Thymus (tissue), 11 donors: Measurements from ENCODE around the gene TENM3. TPM values are rescaled to one million over a fixed set of nuclear protein-coding genes. Genes with fewer than 3 reads are reported as not detected.

ENCODE experiments used
- DNase-seq, 9 donors: peaks; one replicate each; pipeline ENCODE4 v3.0.0-alpha.2; 2013; ENCODE audit warnings: low spot score in 9 of 9, low read depth in 6 of 9, missing footprints in 1 of 9
- H3K27ac ChIP-seq, 2 donors: one replicate each; pipeline ENCODE4 v1.5.1; 2013; ENCODE audit warnings: control low read depth in 1 of 2, low read depth in 1 of 2, low read length in 1 of 2, mild to moderate bottlenecking in 1 of 2, moderate library complexity in 1 of 2
- H3K27me3 ChIP-seq, 2 donors: one replicate each; pipeline ENCODE4 v1.5.1; 2013; ENCODE audit warnings: low read length in 1 of 2; ENCODE audit not compliant: control insufficient read depth in 2 of 2, insufficient read depth in 1 of 2
- H3K36me3 ChIP-seq, 2 donors: one replicate each; pipeline ENCODE4 v1.5.1; 2013; ENCODE audit warnings: low read length in 1 of 2, mild to moderate bottlenecking in 1 of 2, moderate library complexity in 1 of 2; ENCODE audit not compliant: control insufficient read depth in 2 of 2, insufficient read depth in 2 of 2
- H3K4me1 ChIP-seq, 2 donors: one replicate each; pipeline ENCODE4 v1.5.1; 2013; ENCODE audit warnings: low read length in 2 of 2; ENCODE audit not compliant: control insufficient read depth in 2 of 2, insufficient read depth in 2 of 2
- H3K4me3 ChIP-seq, 2 donors: one replicate each; pipeline ENCODE4 v1.5.1; 2013; ENCODE audit warnings: low read length in 2 of 2, control low read depth in 1 of 2, mild to moderate bottlenecking in 1 of 2
- H3K9me3 ChIP-seq, 2 donors: one replicate each; pipeline ENCODE4 v1.5.1; 2013; ENCODE audit warnings: low read length in 1 of 2, mild to moderate bottlenecking in 1 of 2; ENCODE audit not compliant: control insufficient read depth in 2 of 2, insufficient read depth in 1 of 2
- WGBS: extraction: QIAGEN DNeasy Blood & Tissue Kit; methylation state at CpG from one replicate; pipeline ENCODE4 v1.1.7; 2013; 5-methylcytosine and 5-hydroxymethylcytosine counted together
- polyA plus RNA-seq: library from polyadenylated mRNA; stranded (reverse); fragments of 200-250 nt; gene quantifications from one replicate; pipeline ENCODE4 v1.2.3, GENCODE V29; 2013
- total RNA-seq: library from RNA; stranded (reverse); fragments of 120-200 nt; gene quantifications from one replicate; pipeline ENCODE4 v1.2.4, GENCODE V29; 2013
- donor health status: healthy.

The TENM3 gene
- total and polyA plus RNA-seq, 2 donors: 2.1 to 9.5 TPM

DNA sequence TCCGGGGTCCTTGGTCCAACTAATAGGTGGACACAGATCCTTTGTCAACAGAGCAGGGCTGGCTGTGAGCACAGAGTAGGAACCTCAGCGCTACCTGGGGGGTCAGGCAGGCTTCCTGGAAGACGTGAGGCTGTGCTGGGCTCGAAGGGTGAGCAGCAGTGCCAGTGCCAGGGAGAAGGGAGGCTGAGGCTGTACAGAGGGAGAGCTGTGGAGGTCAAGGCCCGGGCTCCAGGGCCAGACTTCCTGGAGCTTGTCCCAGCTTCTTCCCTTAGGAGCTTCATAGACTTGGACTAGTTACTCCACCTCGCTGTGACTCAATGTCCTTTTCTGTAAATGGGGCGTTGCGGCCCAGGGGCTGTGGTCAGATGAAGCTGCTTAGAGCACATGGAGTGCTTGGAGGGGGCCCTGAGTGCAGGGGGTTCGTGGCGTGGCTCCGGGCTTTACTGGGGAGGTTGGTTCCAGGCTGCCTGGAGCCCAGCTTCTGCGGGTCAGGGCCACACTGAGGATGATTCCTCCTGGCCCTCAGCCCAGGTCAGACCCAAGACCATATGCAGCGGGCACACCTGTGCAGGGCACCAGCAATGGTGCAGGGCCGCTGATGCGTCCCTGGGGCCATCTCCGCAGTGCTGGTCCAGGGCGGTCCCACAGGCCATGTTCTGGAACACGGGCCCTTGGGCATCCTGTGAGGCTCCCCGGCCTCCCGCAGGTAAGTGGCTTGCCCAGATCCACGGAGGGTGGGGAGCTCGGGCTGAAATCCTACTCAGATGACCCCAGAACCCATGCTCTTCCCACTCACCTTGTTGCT lies 575.9 kb downstream of the TENM3 start:
- 95% methylated on average over 22 of the region's 22 CpGs for WGBS
- no peaks in the 10 kb centered on the region for H3K36me3 ChIP-seq
- H3K27ac ChIP-seq: no peak overlapping the region
- no peaks in the 10 kb centered on the region for H3K4me1 ChIP-seq
- no peak overlapping the region for H3K4me3 ChIP-seq
- no peaks in the 10 kb centered on the region for H3K9me3 ChIP-seq
- no peak for DNase-seq
- no peaks in the 10 kb centered on the region for H3K27me3 ChIP-seq

DNA sequence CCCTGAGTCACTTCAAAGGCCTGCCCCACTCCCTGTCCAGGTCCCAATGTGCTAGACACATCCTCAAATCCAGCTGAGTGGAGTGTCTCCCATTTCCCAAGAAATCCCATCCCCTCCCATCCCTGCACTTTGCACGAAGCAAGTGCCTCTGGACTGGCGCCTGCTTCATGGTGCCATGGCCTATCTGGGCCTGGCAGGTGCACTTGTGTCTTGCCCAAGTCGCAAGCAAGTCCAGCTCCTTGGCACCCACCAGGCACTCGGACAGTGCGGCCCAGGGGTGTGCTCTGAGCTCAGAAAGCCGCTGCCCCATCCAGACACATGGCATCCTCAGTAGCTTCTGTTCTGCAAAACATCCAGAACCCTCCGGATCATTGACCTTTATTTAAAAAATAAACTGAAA lies 576.5 kb downstream of the TENM3 start:
- Histone ChIP-seq H3K27me3 (no peaks in the 10 kb centered on the region), H3K4me3 (no peak overlapping the region), H3K9me3 (no peaks in the 10 kb centered on the region), H3K4me1 (no peaks in the 10 kb centered on the region), H3K27ac (no peak overlapping the region), H3K36me3 (no peaks in the 10 kb centered on the region)
- DNase-seq: no peak
- 95% methylated on average over 7 of the region's 7 CpGs for WGBS

DNA sequence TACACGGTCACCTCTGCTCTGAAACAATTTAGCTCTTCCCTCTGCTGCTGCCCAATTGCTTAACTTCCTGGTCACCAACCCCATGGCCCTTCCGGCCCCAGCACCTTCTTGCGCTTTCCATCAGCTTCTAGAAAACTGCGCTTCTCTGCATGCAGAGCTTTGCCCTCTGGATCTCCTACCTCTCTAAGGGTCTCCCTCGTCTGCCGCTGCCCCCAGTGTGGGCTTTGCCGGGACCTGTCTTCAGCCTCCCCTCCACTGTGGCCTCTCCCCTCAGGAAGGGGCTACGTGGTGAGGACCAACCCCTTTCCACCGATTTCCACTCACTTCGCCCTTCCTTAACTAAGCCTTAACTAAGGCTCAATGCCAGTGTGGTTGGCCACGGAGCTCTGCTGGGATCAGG lies 579.4 kb downstream of the TENM3 start:
- peaks cover 0 to 19% of the 10 kb centered on the region in 2 donors for H3K4me1 ChIP-seq
- H3K27ac ChIP-seq: no peak overlapping the region
- H3K9me3 ChIP-seq: no peaks in the 10 kb centered on the region
- no peaks in the 10 kb centered on the region for H3K27me3 ChIP-seq
- H3K36me3 ChIP-seq: no peaks in the 10 kb centered on the region
- no peak overlapping the region for H3K4me3 ChIP-seq
- 92% methylated on average over 11 of the region's 11 CpGs for WGBS
- DNase-seq: no peak

DNA sequence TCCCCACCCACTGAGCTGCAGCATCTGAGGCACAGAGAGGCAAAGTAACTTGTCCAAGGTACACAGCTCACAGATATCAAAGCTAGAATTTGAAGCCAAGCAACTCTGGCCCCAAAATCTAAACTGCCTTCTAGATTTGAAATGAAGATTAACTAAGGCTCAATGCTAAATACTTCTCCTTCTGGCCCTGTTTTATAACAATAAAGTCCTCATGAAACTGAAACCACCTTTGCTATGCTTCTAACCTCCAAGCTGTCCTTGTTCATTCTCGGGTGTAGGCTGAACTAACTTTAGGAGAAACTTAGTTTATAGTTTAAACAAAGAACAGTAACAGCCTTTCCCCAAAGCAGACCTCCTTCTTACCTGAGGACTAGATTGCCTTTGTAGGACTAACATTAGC lies 580.4 kb downstream of the TENM3 start:
- H3K9me3 ChIP-seq: no peaks in the 10 kb centered on the region
- no peaks in the 10 kb centered on the region for H3K36me3 ChIP-seq
- H3K27me3 ChIP-seq: no peaks in the 10 kb centered on the region
- no peak for DNase-seq
- H3K27ac ChIP-seq: no peak overlapping the region
- WGBS: 32% methylated on average over 1 of the region's 1 CpG
- peaks cover 0 to 19% of the 10 kb centered on the region in 2 donors for H3K4me1 ChIP-seq
- H3K4me3 ChIP-seq: no peak overlapping the region

DNA sequence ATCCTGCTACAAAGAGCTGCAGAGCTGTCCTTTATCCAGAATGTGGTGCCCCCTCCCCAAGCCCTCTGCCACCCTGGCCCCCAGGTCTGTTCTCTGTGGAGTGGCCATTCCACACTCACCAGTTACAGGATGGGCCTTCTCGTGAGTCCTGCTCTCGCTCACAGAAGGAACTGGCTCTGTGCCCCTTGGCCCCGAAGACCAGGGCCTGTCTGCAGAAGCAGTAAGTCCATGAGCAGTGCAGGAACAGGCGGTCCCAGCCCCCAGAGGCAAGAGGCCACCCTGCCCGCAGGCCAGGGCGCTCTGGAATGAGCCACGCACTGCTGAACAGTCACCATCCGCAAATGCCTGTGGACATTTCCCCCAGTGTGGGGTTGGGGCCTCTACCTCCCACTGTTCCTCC lies 581.8 kb downstream of the TENM3 start:
- no peak overlapping the region for H3K4me3 ChIP-seq
- H3K36me3 ChIP-seq: no peaks in the 10 kb centered on the region
- H3K4me1 ChIP-seq: peaks cover 0 to 24% of the 10 kb centered on the region in 2 donors
- no peak overlapping the region for H3K27ac ChIP-seq
- no peak for DNase-seq
- no peaks in the 10 kb centered on the region for H3K27me3 ChIP-seq
- WGBS: 85% methylated on average over 8 of the region's 8 CpGs
- no peaks in the 10 kb centered on the region for H3K9me3 ChIP-seq

DNA sequence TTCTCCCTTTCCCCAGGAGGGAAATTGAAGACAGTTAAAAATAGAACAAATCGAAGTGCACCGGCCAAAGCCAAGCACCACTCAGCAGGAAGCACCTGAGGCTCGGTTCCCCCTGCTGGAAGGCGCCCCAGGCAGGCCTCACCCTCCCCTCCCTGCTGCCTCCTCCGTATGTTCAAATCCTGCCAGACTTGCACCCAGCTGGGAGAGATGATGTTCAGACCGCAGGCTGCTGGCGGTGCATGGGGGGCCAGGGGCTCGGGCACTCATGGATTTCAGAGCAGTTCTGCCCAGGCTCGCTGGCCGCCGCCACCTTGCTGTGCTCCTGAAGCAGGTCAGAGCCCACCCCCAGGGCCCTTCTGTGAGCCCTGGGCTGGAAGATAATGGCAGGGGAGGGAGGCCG lies 582.6 kb downstream of the TENM3 start:
- DNase-seq: no peak
- Histone ChIP-seq H3K4me3 (no peak overlapping the region), H3K27me3 (no peaks in the 10 kb centered on the region), H3K27ac (no peak overlapping the region), H3K36me3 (no peaks in the 10 kb centered on the region), H3K9me3 (no peaks in the 10 kb centered on the region), H3K4me1 (peaks cover 0 to 24% of the 10 kb centered on the region in 2 donors)
- 34% methylated on average over 12 of the region's 12 CpGs for WGBS

DNA sequence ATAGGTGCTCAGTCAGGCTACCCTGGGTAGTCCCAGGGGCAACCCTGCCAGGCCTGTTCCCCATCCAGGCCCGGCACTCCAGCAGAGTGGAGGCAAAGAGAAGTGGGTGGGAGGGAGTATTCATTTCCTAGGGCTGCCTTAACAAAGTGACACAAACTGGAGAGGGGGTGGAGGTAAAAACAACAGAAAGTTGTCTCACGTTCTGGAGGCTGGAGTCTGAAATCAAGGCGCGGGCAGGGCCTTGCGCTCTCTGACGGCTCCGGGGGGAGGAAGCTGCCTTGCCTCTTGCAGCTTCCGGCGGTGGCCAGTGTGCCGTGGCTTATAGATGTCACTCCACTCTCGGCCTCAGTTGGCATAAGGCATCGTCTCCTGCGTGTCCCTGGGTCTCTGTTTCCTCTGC lies 583.2 kb downstream of the TENM3 start:
- H3K4me3 ChIP-seq: no peak overlapping the region
- peaks cover 0 to 24% of the 10 kb centered on the region in 2 donors for H3K4me1 ChIP-seq
- peak in 3 of 9 donors; percentile 28 to 54 (median 37) for DNase-seq
- 20% methylated on average over 13 of the region's 13 CpGs for WGBS
- H3K36me3 ChIP-seq: no peaks in the 10 kb centered on the region
- H3K27ac ChIP-seq: no peak overlapping the region
- no peaks in the 10 kb centered on the region for H3K9me3 ChIP-seq
- H3K27me3 ChIP-seq: no peaks in the 10 kb centered on the region

DNA sequence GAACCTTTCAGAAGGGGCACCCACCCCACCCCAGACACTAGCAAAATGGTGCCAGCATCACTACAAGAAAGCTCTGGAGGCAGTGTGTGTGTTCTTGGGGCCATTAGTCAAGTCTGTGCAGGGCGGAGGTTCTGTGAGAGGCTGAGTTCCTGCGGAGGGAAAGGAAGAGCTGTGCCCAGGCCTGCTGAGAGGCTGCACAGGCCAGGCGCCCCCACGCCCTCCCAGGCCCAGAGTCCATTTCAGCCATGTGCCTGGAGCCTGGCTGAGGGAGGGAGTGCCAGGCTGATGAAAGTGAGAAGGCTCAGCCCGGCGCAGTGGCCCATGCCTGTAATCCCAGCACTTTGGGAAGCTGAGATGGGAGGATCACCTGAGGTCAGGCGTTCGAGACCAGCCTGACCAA lies 584.0 kb downstream of the TENM3 start:
- Histone ChIP-seq H3K36me3 (no peaks in the 10 kb centered on the region), H3K9me3 (no peaks in the 10 kb centered on the region), H3K4me3 (no peak overlapping the region), H3K27me3 (no peaks in the 10 kb centered on the region), H3K27ac (no peak overlapping the region), H3K4me1 (peaks cover 0 to 24% of the 10 kb centered on the region in 2 donors)
- WGBS: 98% methylated on average over 8 of the region's 8 CpGs
- no peak for DNase-seq

DNA sequence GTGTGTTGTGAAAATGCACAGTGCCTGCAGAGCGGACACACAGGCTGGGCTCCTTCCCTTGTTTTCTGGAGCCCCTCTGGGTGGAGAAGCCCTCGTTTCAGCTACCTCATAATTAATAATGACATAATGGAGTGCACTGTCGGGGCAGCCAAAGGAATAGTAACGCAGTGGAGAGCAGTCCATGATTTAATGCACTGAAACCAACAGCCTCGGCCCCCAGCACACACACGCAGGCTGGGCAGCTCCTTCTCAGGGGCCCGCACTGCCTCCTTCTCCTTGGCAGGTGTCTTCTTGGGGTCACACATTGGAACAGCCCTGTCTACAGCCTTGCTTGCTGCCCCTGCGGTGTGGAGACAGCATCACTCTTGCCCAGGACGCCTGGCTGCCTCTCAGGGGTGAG lies 584.8 kb downstream of the TENM3 start:
- no peak for DNase-seq
- 96% methylated on average over 9 of the region's 9 CpGs for WGBS
- Histone ChIP-seq H3K4me3 (no peak overlapping the region), H3K9me3 (no peaks in the 10 kb centered on the region), H3K27me3 (no peaks in the 10 kb centered on the region), H3K27ac (no peak overlapping the region), H3K36me3 (no peaks in the 10 kb centered on the region), H3K4me1 (peaks cover 0 to 24% of the 10 kb centered on the region in 2 donors)
